Stimulated activated CD4-positive, alpha-beta T cell treated with anti-CD3 and anti-CD28 coated beads, Interleukin-4, amount 100 ng/mL, for 48 hours (primary cell): ENCODE measurements around the gene CD300LD.
"Not testable (repeated sequence)": the region's sequence is repeated elsewhere in the genome, so short reads cannot be mapped to it uniquely, and the experiment has no call there.

Experiments
- DNase-seq, 2 donors: peaks; one replicate each; pipeline ENCODE4 v3.0.0-alpha.2; 2020; ENCODE audit warnings: low read depth in 2 of 2

The CD300LD gene

GRCh38 chr17:74592087-74592990, at the start of gene CD300LD:
Gene CD300LD (minus strand): TSS chr17:74592283. CDS start chr17:74592202, 81 bp downstream.
- DNase-seq: no peak

GRCh38 chr17:74641224-74641957, 49.3 kb upstream of the CD300LD start:
- DNase-seq: no peak

GRCh38 chr17:74639704-74640151, 47.6 kb upstream of the CD300LD start:
- DNase-seq: no peak

GRCh38 chr17:74637926-74638325, 45.8 kb upstream of the CD300LD start:
- no peak for DNase-seq

GRCh38 chr17:74637265-74637664, 45.2 kb upstream of the CD300LD start:
- no peak for DNase-seq

GRCh38 chr17:74636541-74637085, 44.5 kb upstream of the CD300LD start:
- not testable (repeated sequence) for DNase-seq

GRCh38 chr17:74635418-74635817, 43.3 kb upstream of the CD300LD start:
- no peak for DNase-seq

GRCh38 chr17:74633326-74633725, 41.2 kb upstream of the CD300LD start:
- no peak for DNase-seq

GRCh38 chr17:74632617-74633016, 40.5 kb upstream of the CD300LD start:
- no peak for DNase-seq

GRCh38 chr17:74631468-74632450, 39.7 kb upstream of the CD300LD start:
- DNase-seq: no peak

GRCh38 chr17:74630251-74630650, 38.2 kb upstream of the CD300LD start:
- not testable (repeated sequence) for DNase-seq

- DNase-seq: no peak
These were observed 33.6 kb upstream of the CD300LD start for GRCh38 chr17:74625661-74626060.

- no peak for DNase-seq
These were observed 32.0 kb upstream of the CD300LD start for GRCh38 chr17:74624131-74624530.

- no peak for DNase-seq
These were observed 31.6 kb upstream of the CD300LD start, which contains the start of gene CD300E for GRCh38 chr17:74623693-74624093. Gene CD300E (minus strand): TSS chr17:74623738. CDS start chr17:74623621, 117 bp downstream.

- no peak for DNase-seq
These were observed 27.1 kb upstream of the CD300LD start for GRCh38 chr17:74619077-74619673.

GRCh38 chr17:74618451-74618850, 26.4 kb upstream of the CD300LD start:
- no peak for DNase-seq

- DNase-seq: no peak
These were observed 24.6 kb upstream of the CD300LD start for GRCh38 chr17:74616696-74617095.

- DNase-seq: no peak
These were observed 20.0 kb upstream of the CD300LD start for GRCh38 chr17:74612046-74612445.

GRCh38 chr17:74610108-74610507, 18.0 kb upstream of the CD300LD start:
- DNase-seq: no peak

- no peak for DNase-seq
These were observed 16.4 kb upstream of the CD300LD start for GRCh38 chr17:74608511-74608910.

- no peak for DNase-seq
These were observed 15.1 kb upstream of the CD300LD start for GRCh38 chr17:74607221-74607620.
